ENCODE measurements around the gene YY2.

- TF ChIP-seq CTCF (IDR thresholded peaks at IDR 0.05) = no peak
- TF ChIP-seq MYC (IDR thresholded peaks at IDR 0.05; ENCODE audit: borderline replicate concordance, low read length) = no peak
- no peak for TF ChIP-seq JUN (IDR thresholded peaks at IDR 0.05)
- TF ChIP-seq MAZ (IDR thresholded peaks at IDR 0.05; ENCODE audit: borderline replicate concordance, low read depth, low read length) = no peak
- TF ChIP-seq EP300 (IDR thresholded peaks at IDR 0.05) = no peak
- no peak for TF ChIP-seq EHMT2 (IDR thresholded peaks at IDR 0.05; ENCODE audit: low read depth)
- TF ChIP-seq JUNB (IDR thresholded peaks at IDR 0.05) = no peak
- no peak for TF ChIP-seq MAFK (IDR thresholded peaks at IDR 0.05; ENCODE audit: partially characterized antibody)
- TF ChIP-seq ZFP36 (IDR thresholded peaks at IDR 0.05; ENCODE audit: borderline replicate concordance, partially characterized antibody) = no peak
- no peak for TF ChIP-seq POLR2A (IDR thresholded peaks at IDR 0.05; ENCODE audit: low read length)
- TF ChIP-seq USF2 (IDR thresholded peaks at IDR 0.05) = no peak
- TF ChIP-seq SREBF2 (IDR thresholded peaks at IDR 0.05) = no peak
- TF ChIP-seq BHLHE40 (IDR thresholded peaks at IDR 0.05; ENCODE audit: low read depth, low read length) = no peak
- no peak for TF ChIP-seq CBX2 (IDR thresholded peaks at IDR 0.05; ENCODE audit: borderline replicate concordance, low read depth)
Measured at GRCh38 chrX:21905953-21906352, 50.2 kb downstream of the YY2 start.
